Transverse colon (tissue), 4 donors: ENCODE data around the gene MYH9. TPM values are rescaled to one million over a fixed set of nuclear protein-coding genes. Genes with fewer than 3 reads are reported as not detected.
A peak's percentile ranks its signal among the peaks of the same experiment; 100 is the strongest.

ENCODE experiments used
- DNase-seq: peaks from one replicate; pipeline ENCODE4 v3.0.0-alpha.2; 2019
- H3K27ac ChIP-seq, 4 donors: fragments of 200-600 bp; sonication (generic); 2 replicates each; pipeline ENCODE4 v1.5.1; 2016 to 2018; ENCODE audit warnings: inconsistent platforms in 4 of 4
- H3K27me3 ChIP-seq: fragments of 200-600 bp; sonication (generic); 2 replicates; pipeline ENCODE4 v1.5.1; 2017; ENCODE audit warnings: inconsistent platforms
- H3K36me3 ChIP-seq, 4 donors: fragments of 200-600 bp; sonication (generic); 2 replicates each; pipeline ENCODE4 v1.5.1; 2017 to 2019; ENCODE audit warnings: inconsistent platforms in 4 of 4
- H3K4me1 ChIP-seq, 4 donors: fragments of 200-600 bp; sonication (generic); 2 replicates each; pipeline ENCODE4 v1.5.1; 2017 to 2020; ENCODE audit warnings: inconsistent platforms in 4 of 4
- H3K4me3 ChIP-seq, 4 donors: fragments of 200-600 bp; sonication (generic); 1 replicate in 1 of 4; 2 replicates in 3 of 4; pipeline versions ENCODE4 v1.5.1 to v1.6.1; 2017 to 2019; ENCODE audit warnings: inconsistent platforms in 4 of 4
- H3K9me3 ChIP-seq, 2 donors: fragments of 200-600 bp; sonication (generic); 2 replicates each; pipeline ENCODE4 v1.5.1; 2017 to 2019; ENCODE audit warnings: inconsistent platforms in 2 of 2
- EP300 ChIP-seq: sonication (generic); formaldehyde crosslinking; IDR thresholded peaks from one replicate; pipeline ENCODE4 v1.6.1; 2017; ENCODE audit warnings: antibody characterized with exemption, low read depth
- POLR2A ChIP-seq: fragments of 450-650 bp; IDR thresholded peaks from one replicate; pipeline ENCODE4 v1.6.1; 2016; ENCODE audit warnings: antibody characterized with exemption, mild to moderate bottlenecking, moderate library complexity
- POLR2AphosphoS5 ChIP-seq, 3 donors: sonication (generic); formaldehyde crosslinking; IDR thresholded peaks; one replicate each; pipeline ENCODE4 v1.6.1; 2016; ENCODE audit warnings: antibody characterized with exemption in 3 of 3
- WGBS, 2 donors: methylation state at CpG; one replicate each; pipeline ENCODE4 v1.1.5; 2018; ENCODE audit warnings: low coverage in 1 of 2; 5-methylcytosine and 5-hydroxymethylcytosine counted together
- in situ Hi-C, 4 donors: fragments of 200-750 bp; cut with MboI; loops; one replicate each; pipeline versions ENCODE4 v1.15.0 to v1.15.1; 2017; ENCODE audit warnings: low sequenced_read_pairs in 3 of 4, low pct_ligation_motif_present in 1 of 4, low pct_unique_long_range_greater_than_20kb in 1 of 4
- intact Hi-C: fragments of 100-400 bp; cut with DNase I; formaldehyde crosslinking; loops from one replicate; pipeline ENCODE4 v1.15.1; 2023; ENCODE audit warnings: low total_unique reads
- total RNA-seq, 4 donors: library from RNA; depleted of rRNA; stranded (reverse); fragments of >200 nt; gene quantifications; one replicate each; pipeline ENCODE4 v1.1.0, GENCODE V29; 2016
- TF ChIP-seq, protein P1 (sequence below), 5 experiments: fragments of 200-600 bp in 3 of 5; fragments of 450-650 bp in 2 of 5; sonication (generic) in 3 of 5; IDR thresholded peaks; 1 replicate in 2 of 5; 2 replicates in 3 of 5; pipeline ENCODE4 v1.5.1; 2016 to 2017; ENCODE audit warnings: antibody characterized with exemption in 5 of 5, inconsistent platforms in 3 of 5, mild to moderate bottlenecking in 2 of 5, moderate library complexity in 1 of 5

The MYH9 gene
- total RNA-seq, 4 donors from 2014 or later: 385 to 511 (median 460) TPM

DNA sequence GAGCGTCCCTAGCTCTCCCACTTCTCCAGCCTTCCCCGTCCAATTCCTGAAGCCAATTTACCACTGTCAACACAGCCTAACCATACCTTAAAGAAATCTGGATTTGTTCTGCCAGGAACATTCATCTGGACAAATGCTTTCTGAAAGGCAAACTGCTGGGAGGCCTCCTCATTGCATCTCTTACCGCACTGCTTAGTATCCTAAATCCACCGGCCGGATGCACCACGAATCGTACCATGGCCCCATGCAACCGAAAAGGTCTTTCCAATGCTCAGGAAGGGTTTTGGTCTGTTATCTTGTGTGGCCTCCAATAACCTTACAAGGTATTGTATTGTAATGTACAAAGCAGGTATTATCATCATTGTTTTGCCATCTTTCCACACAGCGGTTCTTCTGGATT is 57.6 kb downstream of the MYH9 start:
- no peak for DNase-seq
- Histone ChIP-seq H3K4me3 (no peak overlapping the region), H3K4me1 (peaks cover 86 to 99% (median 98%) of the 10 kb centered on the region in 4 donors), H3K36me3 (peaks cover 0 to 7% (median 2%) of the 10 kb centered on the region in 4 donors), H3K9me3 (no peaks in the 10 kb centered on the region), H3K27me3 (no peaks in the 10 kb centered on the region), H3K27ac (peak overlapping the region; percentile 92 to 99 (median 96))
- in situ Hi-C loops (no loop called here), intact Hi-C loops (no loop called here)
- 60 to 78% methylated on average over 1 to 9 of the region's 9 CpGs for WGBS, 2 donors
- TF ChIP-seq EP300 (no peak), POLR2AphosphoS5 (IDR thresholded peaks at IDR 0.05) (no peak), POLR2A (no peak)
- TF ChIP-seq, protein P1, sequence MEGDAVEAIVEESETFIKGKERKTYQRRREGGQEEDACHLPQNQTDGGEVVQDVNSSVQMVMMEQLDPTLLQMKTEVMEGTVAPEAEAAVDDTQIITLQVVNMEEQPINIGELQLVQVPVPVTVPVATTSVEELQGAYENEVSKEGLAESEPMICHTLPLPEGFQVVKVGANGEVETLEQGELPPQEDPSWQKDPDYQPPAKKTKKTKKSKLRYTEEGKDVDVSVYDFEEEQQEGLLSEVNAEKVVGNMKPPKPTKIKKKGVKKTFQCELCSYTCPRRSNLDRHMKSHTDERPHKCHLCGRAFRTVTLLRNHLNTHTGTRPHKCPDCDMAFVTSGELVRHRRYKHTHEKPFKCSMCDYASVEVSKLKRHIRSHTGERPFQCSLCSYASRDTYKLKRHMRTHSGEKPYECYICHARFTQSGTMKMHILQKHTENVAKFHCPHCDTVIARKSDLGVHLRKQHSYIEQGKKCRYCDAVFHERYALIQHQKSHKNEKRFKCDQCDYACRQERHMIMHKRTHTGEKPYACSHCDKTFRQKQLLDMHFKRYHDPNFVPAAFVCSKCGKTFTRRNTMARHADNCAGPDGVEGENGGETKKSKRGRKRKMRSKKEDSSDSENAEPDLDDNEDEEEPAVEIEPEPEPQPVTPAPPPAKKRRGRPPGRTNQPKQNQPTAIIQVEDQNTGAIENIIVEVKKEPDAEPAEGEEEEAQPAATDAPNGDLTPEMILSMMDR (IDR thresholded peaks at IDR 0.05): no peak

DNA sequence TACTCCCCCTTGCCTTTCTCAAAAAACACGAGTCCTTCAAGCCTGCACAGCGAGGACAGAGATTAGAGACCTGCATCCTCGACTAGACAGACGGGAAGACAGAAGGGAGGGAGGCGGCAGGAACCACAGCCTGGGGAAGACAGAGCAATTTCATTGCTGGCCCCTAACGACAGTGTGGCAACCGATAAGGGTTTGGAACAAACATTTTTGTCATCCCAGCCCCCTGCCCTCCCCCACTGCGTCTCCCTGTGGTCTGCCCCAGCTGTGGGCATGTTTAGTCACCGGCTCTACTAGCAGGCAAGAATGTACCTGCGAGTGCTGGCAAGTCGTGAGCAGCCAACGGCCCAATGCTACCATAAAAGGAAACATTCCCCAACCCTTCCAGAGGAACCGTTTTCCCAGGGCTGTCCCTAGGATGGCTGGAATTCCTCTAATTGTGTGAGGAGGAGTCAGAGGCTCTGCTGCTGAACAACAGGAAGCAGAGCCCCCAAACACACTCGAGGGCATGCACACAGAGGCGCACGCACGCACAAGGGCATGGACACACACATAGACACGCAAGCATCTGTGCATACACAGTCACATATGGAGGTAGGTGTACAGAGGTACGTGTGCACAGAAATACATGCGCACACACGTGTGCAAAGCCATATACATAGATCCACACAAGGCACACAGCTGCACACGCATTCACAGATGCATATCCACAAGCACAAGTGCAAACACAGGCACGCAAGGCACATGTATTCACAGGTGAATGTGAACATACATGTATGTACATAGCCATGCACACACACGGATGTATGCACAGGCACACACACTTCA is 58.3 kb downstream of the MYH9 start:
- DNase-seq: peak; percentile 60
- intact Hi-C loops (no loop called here), in situ Hi-C loops (no loop called here)
- no peaks in the 10 kb centered on the region for H3K9me3 ChIP-seq
- peaks cover 84 to 99% (median 98%) of the 10 kb centered on the region in 4 donors for H3K4me1 ChIP-seq
- TF ChIP-seq, protein P1 (IDR thresholded peaks at IDR 0.05): no peak
- peak; percentile 54 for TF ChIP-seq EP300
- TF ChIP-seq POLR2AphosphoS5 (IDR thresholded peaks at IDR 0.05): peak; percentile 71 to 83 (median 75)
- TF ChIP-seq POLR2A: peak; percentile 25
- H3K27ac ChIP-seq: peak overlapping the region; percentile 92 to 99 (median 96)
- WGBS, 2 donors: 13 to 32% methylated on average over 3 to 24 of the region's 24 CpGs
- peaks cover 0 to 7% (median 2%) of the 10 kb centered on the region in 4 donors for H3K36me3 ChIP-seq
- H3K4me3 ChIP-seq: peak overlapping the region in 1 of 4 donors; percentile 7
- no peaks in the 10 kb centered on the region for H3K27me3 ChIP-seq

DNA sequence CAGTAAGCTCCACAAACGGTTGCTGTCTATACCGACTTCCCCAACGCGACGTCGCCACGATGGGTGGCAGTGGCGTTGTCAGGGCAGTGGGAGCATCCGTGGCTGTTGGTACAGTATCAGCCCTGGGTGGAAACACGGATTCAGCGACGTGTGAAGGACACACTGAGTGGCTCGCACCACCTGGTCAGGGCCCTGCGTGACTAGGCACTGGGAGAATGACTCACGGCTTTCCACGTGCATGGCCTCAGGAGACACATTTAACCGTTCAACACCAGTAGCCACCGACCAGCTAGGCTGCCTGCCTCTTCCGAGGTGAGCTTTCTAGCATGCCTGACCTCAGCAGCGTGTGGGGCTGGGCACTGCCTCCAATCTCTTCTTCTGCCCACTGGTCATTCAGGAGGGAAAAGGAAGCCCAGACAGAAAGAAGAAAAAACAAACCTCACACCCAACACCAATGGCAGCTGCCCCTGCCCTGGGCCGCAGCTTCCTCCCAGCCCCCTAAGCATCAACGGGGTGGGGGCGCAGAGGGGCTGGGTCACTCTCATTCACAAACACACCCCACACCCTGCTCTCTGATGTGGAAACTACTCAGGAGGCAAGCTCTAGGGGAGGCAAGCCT is 59.0 kb downstream of the MYH9 start:
- peak; percentile 56 for DNase-seq
- H3K36me3 ChIP-seq: peaks cover 0 to 7% (median 2%) of the 10 kb centered on the region in 4 donors
- H3K27ac ChIP-seq: peak overlapping the region; percentile 92 to 99 (median 96)
- no peaks in the 10 kb centered on the region for H3K9me3 ChIP-seq
- in situ Hi-C loops: no loop called here
- TF ChIP-seq POLR2AphosphoS5 (IDR thresholded peaks at IDR 0.05) (peak; percentile 19 to 57 (median 51)), EP300 (no peak), POLR2A (no peak)
- TF ChIP-seq, protein P1 (IDR thresholded peaks at IDR 0.05): no peak
- peaks cover 84 to 99% (median 96%) of the 10 kb centered on the region in 4 donors for H3K4me1 ChIP-seq
- H3K4me3 ChIP-seq: peak overlapping the region in 1 of 4 donors; percentile 7
- intact Hi-C loops: no loop called here
- no peaks in the 10 kb centered on the region for H3K27me3 ChIP-seq
- WGBS, 2 donors: 33 to 43% methylated on average over 3 to 22 of the region's 23 CpGs

DNA sequence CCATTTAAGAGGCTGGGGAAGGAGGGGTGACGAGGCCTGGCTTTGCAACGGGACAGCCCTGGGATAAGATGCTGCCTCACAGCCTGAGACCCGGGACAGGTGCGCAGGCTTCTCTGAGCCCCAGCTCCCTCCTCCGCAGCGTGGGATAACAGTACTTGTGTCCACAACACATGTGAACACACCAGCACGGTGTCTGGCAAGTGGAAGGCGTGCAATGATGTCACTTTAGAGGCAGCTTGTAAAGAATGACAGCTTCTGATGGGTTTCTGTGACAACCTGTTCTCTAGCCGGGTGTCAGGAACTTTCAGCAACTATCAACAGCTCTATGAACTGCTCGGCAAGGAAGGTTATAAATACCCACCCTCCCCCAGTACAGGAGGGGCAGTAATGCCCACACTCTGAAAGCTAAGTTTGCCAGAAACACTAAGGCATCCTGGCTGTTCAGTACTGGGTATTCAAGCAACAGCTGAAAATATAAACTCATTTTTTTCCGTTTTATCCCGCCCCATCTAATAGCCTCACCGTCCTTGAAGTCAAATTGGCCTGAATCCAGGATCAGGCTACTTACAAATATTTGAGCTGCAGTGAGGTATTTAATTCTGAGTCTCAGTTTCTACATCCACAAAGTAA is 59.7 kb downstream of the MYH9 start:
- no peak overlapping the region for H3K4me3 ChIP-seq

More for the DNA sequence above, 59.7 kb downstream of the MYH9 start:
- no peak for DNase-seq
- 20 to 62% methylated on average over 1 to 13 of the region's 13 CpGs for WGBS, 2 donors
- TF ChIP-seq EP300 (peak; percentile 89), POLR2AphosphoS5 (IDR thresholded peaks at IDR 0.05) (peak; percentile 50 to 74 (median 66)), POLR2A (no peak)
- TF ChIP-seq, protein P1 (IDR thresholded peaks at IDR 0.05): no peak
- peaks cover 83 to 99% (median 95%) of the 10 kb centered on the region in 4 donors for H3K4me1 ChIP-seq
- peak overlapping the region; percentile 92 to 99 (median 96) for H3K27ac ChIP-seq
- H3K9me3 ChIP-seq: no peaks in the 10 kb centered on the region
- H3K36me3 ChIP-seq: peaks cover 0 to 7% (median 2%) of the 10 kb centered on the region in 4 donors
- no peaks in the 10 kb centered on the region for H3K27me3 ChIP-seq
- in situ Hi-C loops (no loop called here), intact Hi-C loops (no loop called here)
